ENCODE measurements around the gene DBNDD1. TPM values are rescaled to one million over a fixed set of nuclear protein-coding genes. Genes with fewer than 3 reads are reported as not detected.

Gene DBNDD1
- total RNA-seq, 1 experiment from 2014 or later: 32.3 TPM

- CTCF ChIA-PET: no interaction called here
Measured at GRCh38 chr16:90016339-90016950, 2.8 kb downstream of the DBNDD1 start.

GRCh38 chr16:90015586-90016338 is 3.5 kb downstream of the DBNDD1 start:
- intact Hi-C loops (cut with micrococcal nuclease; ENCODE audit: unreplicated experiment): no loop called here
- Histone ChIP-seq H3K4me3 (ENCODE audit: low read depth in 2 of 2, low read length in 2 of 2) (no peak overlapping the region), H3K36me3 (ENCODE audit: control insufficient read depth, insufficient read depth, low read length) (no peaks in the 10 kb centered on the region; the same call in 1 of the 2 replicates), H3K27me3 (ENCODE audit: control insufficient read depth, insufficient read depth, low read length) (no peaks in the 10 kb centered on the region), H3K4me1 (ENCODE audit: control insufficient read depth, insufficient read depth, low read length) (peaks cover 12% of the 10 kb centered on the region), H3K9me3 (ENCODE audit: control insufficient read depth, insufficient read depth, low read depth, low read length) (no peaks in the 10 kb centered on the region), H3K27ac (ENCODE audit: low read length) (no peak overlapping the region)
- POLR2A ChIA-PET: no interaction called here
- DNase-seq (ENCODE audit: low read depth, low spot score) (no peak), ATAC-seq (no peak)
- CTCF ChIA-PET: no interaction called here
- no TSS peak for BruUV-seq (replicated peaks)
- in situ Hi-C loops (cut with HindIII; ENCODE audit: low pct_unique_long_range_greater_than_20kb, low sequenced_read_pairs): no loop called here
- TF ChIP-seq CTCF (IDR thresholded peaks at IDR 0.05) (no peak), REST (IDR thresholded peaks at IDR 0.05; ENCODE audit: insufficient read depth in 1 of 2, low read depth in 2 of 2, low read length in 1 of 2) (no peak), SIN3A (IDR thresholded peaks at IDR 0.05; ENCODE audit: borderline replicate concordance, insufficient read depth, low read depth, low read length) (no peak), TCF7L2 (IDR thresholded peaks at IDR 0.05; ENCODE audit: low read depth, low read length) (no peak)

More at GRCh38 chr16:90016339-90016950, 2.8 kb downstream of the DBNDD1 start:
- TF ChIP-seq CTCF (IDR thresholded peaks at IDR 0.05) (no peak), REST (IDR thresholded peaks at IDR 0.05; ENCODE audit: insufficient read depth in 1 of 2, low read depth in 2 of 2, low read length in 1 of 2) (no peak), POLR2AphosphoS5 (IDR thresholded peaks at IDR 0.05; ENCODE audit: low read depth, low read length) (no peak), TCF7L2 (IDR thresholded peaks at IDR 0.05; ENCODE audit: low read depth, low read length) (no peak), SIN3A (IDR thresholded peaks at IDR 0.05; ENCODE audit: borderline replicate concordance, insufficient read depth, low read depth, low read length) (no peak)
- no peak overlapping the region for H3K27ac ChIP-seq (ENCODE audit: low read length)
- DNase-seq (ENCODE audit: low read depth, low spot score): no peak
- intact Hi-C loops (cut with micrococcal nuclease; ENCODE audit: unreplicated experiment) (no loop called here), in situ Hi-C loops (cut with HindIII; ENCODE audit: low pct_unique_long_range_greater_than_20kb, low sequenced_read_pairs) (no loop called here)
- POLR2A ChIA-PET: no interaction called here
- no peaks in the 10 kb centered on the region for H3K9me3 ChIP-seq (ENCODE audit: control insufficient read depth, insufficient read depth, low read depth, low read length)
- no peak overlapping the region for H3K4me3 ChIP-seq (ENCODE audit: low read depth in 2 of 2, low read length in 2 of 2)
- H3K36me3 ChIP-seq (ENCODE audit: control insufficient read depth, insufficient read depth, low read length): no peaks in the 10 kb centered on the region; the same call in 1 of the 2 replicates
- no peaks in the 10 kb centered on the region for H3K27me3 ChIP-seq (ENCODE audit: control insufficient read depth, insufficient read depth, low read length)
- H3K4me1 ChIP-seq (ENCODE audit: control insufficient read depth, insufficient read depth, low read length): peaks cover 19% of the 10 kb centered on the region
- BruUV-seq (replicated peaks): no TSS peak
- ATAC-seq: no peak

All from Panc1 (cell line).